HepG2 (cell line): ENCODE measurements around the gene NUP62. TPM values are rescaled to one million over a fixed set of nuclear protein-coding genes. Genes with fewer than 3 reads are reported as not detected.

Experiments used
- ELF1 ChIP-seq: sonication (generic); formaldehyde crosslinking; IDR thresholded peaks from 2 replicates; pipeline ENCODE4 v1.4.0; 2020; ENCODE audit warnings: missing genetic modification reagents
- FIP1L1 ChIP-seq: fragments of 200-400 bp; formaldehyde crosslinking; IDR thresholded peaks from 2 replicates; pipeline ENCODE4 v1.6.1; 2018; ENCODE audit warnings: low read depth, mild to moderate bottlenecking, low read length, moderate library complexity, borderline replicate concordance; ENCODE audit not compliant: insufficient read depth
- HOXA5 ChIP-seq: sonication (generic); formaldehyde crosslinking; IDR thresholded peaks from 2 replicates; pipeline ENCODE4 v1.4.0; 2020; ENCODE audit warnings: missing genetic modification reagents
- ZNF10 ChIP-seq: sonication (generic); formaldehyde crosslinking; IDR thresholded peaks from 2 replicates; pipeline ENCODE4 v1.4.0; 2020; ENCODE audit warnings: mild to moderate bottlenecking, low read depth, missing genetic modification reagents, borderline replicate concordance
- polyA plus RNA-seq, 8 experiments: library from polyadenylated mRNA; depleted of rRNA in 3 of 8; stranded (reverse) in 7 of 8; unstranded in 1 of 8; fragments of >200 nt; fragmentation: Illumina TruSeq in 4 of 8; extraction: Trizol in 4 of 8; gene quantifications; 2 replicates each; pipeline versions ENCODE4 v1.2.1 to v1.2.3, GENCODE V29; 2011 to 2016; ENCODE audit warnings: low read depth in 4 of 8, missing spikeins in 1 of 8, mixed read lengths in 1 of 8; ENCODE audit not compliant: insufficient read depth in 1 of 8
- total RNA-seq, 5 experiments: library from RNA; depleted of rRNA; stranded (reverse); fragments of >200 nt; fragmentation: Illumina TruSeq; extraction: Trizol; gene quantifications; 2 replicates each; pipeline ENCODE4 v1.2.3, GENCODE V29; 2016; ENCODE audit warnings: low read depth in 1 of 5
- TF ChIP-seq, protein P1 (sequence below): sonication (generic); formaldehyde crosslinking; IDR thresholded peaks from 2 replicates; pipeline ENCODE4 v1.5.1; 2020; ENCODE audit warnings: mild to moderate bottlenecking, missing genetic modification reagents
- TF ChIP-seq, protein P2 (sequence below): sonication (generic); formaldehyde crosslinking; IDR thresholded peaks from 2 replicates; pipeline ENCODE4 v1.4.0; 2020; ENCODE audit warnings: missing genetic modification reagents, low read depth, mild to moderate bottlenecking, borderline replicate concordance
- TF ChIP-seq, protein P3 (sequence below): sonication (generic); formaldehyde crosslinking; IDR thresholded peaks from 2 replicates; pipeline ENCODE4 v1.9.0; 2022; ENCODE audit warnings: low read depth, missing genetic modification reagents

NUP62 gene
- total and polyA plus RNA-seq, 2 of the 13 experiments (the other 11 are each of a cell fraction or from before 2014, with no cell fraction given) = 16.5 to 41.5 TPM

DNA sequence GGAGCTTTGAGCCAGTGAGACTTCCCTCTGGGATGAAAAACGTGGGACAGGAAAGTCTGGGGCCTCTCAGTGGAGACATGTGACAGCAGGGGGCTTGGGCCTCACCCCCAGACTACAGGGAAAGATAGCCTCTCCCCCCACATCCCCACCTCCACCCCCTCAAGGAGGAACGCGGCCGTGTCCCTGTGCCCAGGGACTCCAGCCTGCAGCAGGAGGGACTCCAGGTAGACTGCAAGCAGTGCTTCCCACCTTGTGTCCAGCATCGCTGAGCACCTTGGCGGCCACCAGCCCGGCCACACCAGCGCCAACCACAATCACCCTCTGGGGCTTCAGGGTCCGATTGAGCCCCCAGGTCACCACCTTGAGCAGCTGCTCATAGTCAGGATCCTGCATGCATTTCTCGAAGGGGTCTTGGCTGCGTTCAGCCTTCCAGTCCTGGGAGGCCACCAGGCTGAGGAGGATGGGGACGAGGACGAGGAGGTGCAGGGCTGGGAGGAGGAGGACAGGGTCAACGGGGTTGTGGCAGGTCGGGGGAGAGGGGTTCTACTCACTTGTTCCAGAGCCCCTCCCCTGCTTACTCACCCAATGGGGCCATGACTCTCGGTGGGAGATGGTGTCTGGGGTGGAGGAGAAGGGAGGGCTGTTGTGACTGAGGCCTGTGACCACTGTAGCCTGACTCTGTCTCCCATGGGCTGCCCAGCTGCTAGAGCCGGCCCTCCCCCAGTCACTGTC lies 33.6 kb downstream of the NUP62 start (continued):
- TF ChIP-seq, protein P1, sequence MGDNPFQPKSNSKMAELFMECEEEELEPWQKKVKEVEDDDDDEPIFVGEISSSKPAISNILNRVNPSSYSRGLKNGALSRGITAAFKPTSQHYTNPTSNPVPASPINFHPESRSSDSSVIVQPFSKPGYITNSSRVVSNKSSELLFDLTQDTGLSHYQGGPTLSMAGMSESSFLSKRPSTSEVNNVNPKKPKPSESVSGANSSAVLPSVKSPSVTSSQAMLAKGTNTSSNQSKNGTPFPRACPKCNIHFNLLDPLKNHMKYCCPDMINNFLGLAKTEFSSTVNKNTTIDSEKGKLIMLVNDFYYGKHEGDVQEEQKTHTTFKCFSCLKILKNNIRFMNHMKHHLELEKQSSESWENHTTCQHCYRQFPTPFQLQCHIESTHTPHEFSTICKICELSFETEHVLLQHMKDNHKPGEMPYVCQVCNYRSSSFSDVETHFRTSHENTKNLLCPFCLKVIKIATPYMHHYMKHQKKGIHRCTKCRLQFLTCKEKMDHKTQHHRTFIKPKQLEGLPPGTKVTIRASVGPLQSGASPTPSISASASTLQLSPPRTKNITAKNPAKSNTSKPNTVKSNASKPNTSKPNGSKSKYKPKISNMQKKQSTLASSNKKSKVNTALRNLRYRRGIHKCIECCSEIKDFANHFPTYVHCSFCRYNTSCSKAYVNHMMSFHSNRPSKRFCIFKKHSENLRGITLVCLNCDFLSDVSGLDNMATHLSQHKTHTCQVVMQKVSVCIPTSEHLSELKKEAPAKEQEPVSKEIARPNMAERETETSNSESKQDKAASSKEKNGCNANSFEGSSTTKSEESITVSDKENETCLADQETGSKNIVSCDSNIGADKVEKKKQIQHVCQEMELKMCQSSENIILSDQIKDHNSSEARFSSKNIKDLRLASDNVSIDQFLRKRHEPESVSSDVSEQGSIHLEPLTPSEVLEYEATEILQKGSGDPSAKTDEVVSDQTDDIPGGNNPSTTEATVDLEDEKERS = no peak
- TF ChIP-seq ZNF10 (no peak), ELF1 (CRISPR knock-in tag) (no peak), FIP1L1 (no peak), HOXA5 (CRISPR knock-in tag) (no peak)
- TF ChIP-seq, protein P2, sequence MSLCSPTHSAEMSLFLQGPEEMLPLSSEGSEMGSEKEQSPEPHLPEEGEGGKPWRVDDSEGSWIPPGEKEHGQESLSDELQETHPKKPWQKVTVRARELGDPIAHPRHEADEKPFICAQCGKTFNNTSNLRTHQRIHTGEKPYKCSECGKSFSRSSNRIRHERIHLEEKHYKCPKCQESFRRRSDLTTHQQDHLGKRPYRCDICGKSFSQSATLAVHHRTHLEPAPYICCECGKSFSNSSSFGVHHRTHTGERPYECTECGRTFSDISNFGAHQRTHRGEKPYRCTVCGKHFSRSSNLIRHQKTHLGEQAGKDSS = no peak
- TF ChIP-seq, protein P3, sequence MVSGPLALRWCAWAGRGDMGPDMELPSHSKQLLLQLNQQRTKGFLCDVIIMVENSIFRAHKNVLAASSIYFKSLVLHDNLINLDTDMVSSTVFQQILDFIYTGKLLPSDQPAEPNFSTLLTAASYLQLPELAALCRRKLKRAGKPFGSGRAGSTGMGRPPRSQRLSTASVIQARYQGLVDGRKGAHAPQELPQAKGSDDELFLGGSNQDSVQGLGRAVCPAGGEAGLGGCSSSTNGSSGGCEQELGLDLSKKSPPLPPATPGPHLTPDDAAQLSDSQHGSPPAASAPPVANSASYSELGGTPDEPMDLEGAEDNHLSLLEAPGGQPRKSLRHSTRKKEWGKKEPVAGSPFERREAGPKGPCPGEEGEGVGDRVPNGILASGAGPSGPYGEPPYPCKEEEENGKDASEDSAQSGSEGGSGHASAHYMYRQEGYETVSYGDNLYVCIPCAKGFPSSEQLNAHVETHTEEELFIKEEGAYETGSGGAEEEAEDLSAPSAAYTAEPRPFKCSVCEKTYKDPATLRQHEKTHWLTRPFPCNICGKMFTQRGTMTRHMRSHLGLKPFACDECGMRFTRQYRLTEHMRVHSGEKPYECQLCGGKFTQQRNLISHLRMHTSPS = no peak
